Activated B cell treated with CpG ODN at 0.5 μM for 24 hours (primary cell): Measurements from ENCODE around the gene CLDN22. TPM values are rescaled to one million over a fixed set of nuclear protein-coding genes. Genes with fewer than 3 reads are reported as not detected.

Experiments used
- ATAC-seq: fragments of 200-7000 bp; cut with Tn5 transposase; one replicate; pipeline ENCODE4 v1.10.0; 2021; ENCODE audit warnings: low read depth, mild to moderate bottlenecking, moderate library complexity
- CTCF ChIA-PET: fragments of 350-600 bp; sonication (Branson Sonifier 250); formaldehyde crosslinking; loops from one replicate; lab custom pipeline; 2021; ENCODE audit warnings: antibody characterized with exemption; lab: Charles Lee
- POLR2A ChIA-PET: fragments of 350-600 bp; sonication (Branson Sonifier 250); formaldehyde crosslinking; loops from one replicate; lab custom pipeline; 2021; ENCODE audit warnings: antibody characterized with exemption; lab: Charles Lee
- DNase-seq: peaks from one replicate; pipeline ENCODE4 v3.0.0; 2022
- H3K27ac Mint-ChIP-seq: one replicate; pipeline ENCODE4 v1.8.0; 2020; ENCODE audit warnings: mixed read lengths
- H3K27me3 Mint-ChIP-seq: one replicate; pipeline ENCODE4 v1.8.0; 2021; ENCODE audit warnings: mixed read lengths
- H3K36me3 Mint-ChIP-seq: one replicate; pipeline ENCODE4 v1.8.0; 2021; ENCODE audit warnings: low read depth, mixed read lengths
- H3K4me1 Mint-ChIP-seq: one replicate; pipeline ENCODE4 v1.8.0; 2021; ENCODE audit warnings: mixed read lengths
- H3K4me3 Mint-ChIP-seq: one replicate; pipeline ENCODE4 v1.8.0; 2020; ENCODE audit warnings: mild to moderate bottlenecking, mixed read lengths
- H3K9me3 Mint-ChIP-seq: one replicate; pipeline ENCODE4 v1.8.0; 2020; ENCODE audit warnings: mixed read lengths
- CTCF ChIP-seq: fragments of 200-600 bp; IDR thresholded peaks from one replicate; pipeline ENCODE4 v1.8.0; 2022; ENCODE audit warnings: antibody characterized with exemption, mild to moderate bottlenecking
- intact Hi-C: fragments of 100-400 bp; cut with micrococcal nuclease; formaldehyde crosslinking; loops from one replicate; pipeline ENCODE4 v1.15.1; 2024
- total RNA-seq: library from RNA; stranded (reverse); gene quantifications from 2 replicates; pipeline ENCODE4 v1.2.3, GENCODE V29; 2022

The CLDN22 gene
- total RNA-seq, 1 donor from 2014 or later = not detected

GRCh38 chr4:183314336-183314735 is 5.7 kb downstream of the CLDN22 start:
- CTCF ChIA-PET = no interaction called here
- H3K36me3 Mint-ChIP-seq = no peaks in the 10 kb centered on the region

GRCh38 chr4:183312841-183313240 is 7.2 kb downstream of the CLDN22 start:
- ChIA-PET CTCF (no interaction called here), POLR2A (no interaction called here)
- Mint-ChIP-seq H3K4me3 (no peak overlapping the region), H3K4me1 (no peaks in the 10 kb centered on the region), H3K36me3 (no peaks in the 10 kb centered on the region), H3K9me3 (no peaks in the 10 kb centered on the region), H3K27me3 (no peaks in the 10 kb centered on the region), H3K27ac (no peak overlapping the region)
- DNase-seq (no peak), ATAC-seq (no peak)
- intact Hi-C loops = no loop called here
- no peak for TF ChIP-seq CTCF

More at GRCh38 chr4:183314336-183314735, 5.7 kb downstream of the CLDN22 start:
- intact Hi-C loops = no loop called here
- no peak for DNase-seq
- TF ChIP-seq CTCF = no peak
- Mint-ChIP-seq H3K27ac (no peak overlapping the region), H3K4me1 (no peaks in the 10 kb centered on the region), H3K9me3 (no peaks in the 10 kb centered on the region), H3K27me3 (no peaks in the 10 kb centered on the region), H3K4me3 (no peak overlapping the region)
- POLR2A ChIA-PET = no interaction called here
- no peak for ATAC-seq

- intact Hi-C loops = no loop called here
- TF ChIP-seq CTCF = no peak
- Mint-ChIP-seq H3K36me3 (no peaks in the 10 kb centered on the region), H3K4me3 (no peak overlapping the region), H3K27ac (no peak overlapping the region), H3K4me1 (no peaks in the 10 kb centered on the region), H3K9me3 (no peaks in the 10 kb centered on the region), H3K27me3 (peaks cover 2% of the 10 kb centered on the region)
- ChIA-PET POLR2A (no interaction called here), CTCF (no interaction called here)
- ATAC-seq = no peak
- DNase-seq = no peak
Measured at GRCh38 chr4:183306811-183307210, 13.3 kb downstream of the CLDN22 start.

GRCh38 chr4:183304538-183304937 is 15.5 kb downstream of the CLDN22 start:
- Mint-ChIP-seq H3K36me3 (no peaks in the 10 kb centered on the region), H3K4me1 (no peaks in the 10 kb centered on the region), H3K27me3 (peaks cover 2% of the 10 kb centered on the region), H3K27ac (no peak overlapping the region), H3K9me3 (no peaks in the 10 kb centered on the region), H3K4me3 (no peak overlapping the region)
- ChIA-PET POLR2A (no interaction called here), CTCF (no interaction called here)
- no peak for ATAC-seq
- no peak for TF ChIP-seq CTCF
- intact Hi-C loops = no loop called here
- no peak for DNase-seq

GRCh38 chr4:183304067-183304466 is 16.0 kb downstream of the CLDN22 start:
- H3K27me3 Mint-ChIP-seq = peaks cover 2% of the 10 kb centered on the region
- no peak overlapping the region for H3K27ac Mint-ChIP-seq
- DNase-seq = no peak
- ChIA-PET CTCF (no interaction called here), POLR2A (no interaction called here)
- no peak for ATAC-seq
- no peaks in the 10 kb centered on the region for H3K4me1 Mint-ChIP-seq
- H3K36me3 Mint-ChIP-seq = no peaks in the 10 kb centered on the region
- no peak for TF ChIP-seq CTCF
- intact Hi-C loops = no loop called here
- H3K4me3 Mint-ChIP-seq = no peak overlapping the region
- H3K9me3 Mint-ChIP-seq = no peaks in the 10 kb centered on the region
